Endothelial cell of umbilical vein (primary cell): ENCODE measurements around the gene SMARCD1. TPM values are rescaled to one million over a fixed set of nuclear protein-coding genes. Genes with fewer than 3 reads are reported as not detected.

Experiments used
- BruUV-seq: library from RNA; stranded (reverse); fragments of 400-500 nt; replicated peaks from 2 replicates; lab custom pipeline; 2021; lab: Mats Ljungman, UMichigan
- CTCF ChIA-PET: fragments of 300-600, 350-600 bp; sonication (Branson Sonifier 250); formaldehyde crosslinking; loops from one replicate; lab custom pipeline; 2021; ENCODE audit warnings: antibody characterized with exemption, inconsistent platforms; lab: Charles Lee
- POLR2A ChIA-PET: fragments of 300-600, 350-600 bp; sonication (Branson Sonifier 250); formaldehyde crosslinking; loops from one replicate; lab custom pipeline; 2021; ENCODE audit warnings: antibody characterized with exemption, inconsistent platforms; lab: Charles Lee
- DNase-seq: peaks from one replicate; pipeline ENCODE4 v3.0.0-alpha.2; 2011; ENCODE audit warnings: low read depth, low spot score
- FAIRE-seq: peaks from 2 replicates; lab custom pipeline; 2011; peaks lifted over from hg19 to GRCh38; lab: Jason Lieb, UNC
- H2AFZ ChIP-seq: 2 replicates; pipeline ENCODE4 v1.6.0; 2012; ENCODE audit warnings: low read depth, low read length, control low read depth, inconsistent platforms
- H3K27ac ChIP-seq: 2 replicates; pipeline ENCODE4 v1.5.1; 2011; ENCODE audit warnings: low read depth, mild to moderate bottlenecking, control low read depth, low read length, moderate library complexity; ENCODE audit not compliant: insufficient read depth
- H3K27me3 ChIP-seq, 2 experiments: 2 replicates each; pipeline versions ENCODE4 v1.6.0 to v1.6.1; 2011; ENCODE audit warnings: low read length in 2 of 2, mixed read lengths in 1 of 2; ENCODE audit not compliant: control insufficient read depth in 2 of 2, insufficient read depth in 2 of 2
- H3K36me3 ChIP-seq, 2 experiments: 2 replicates in 1 of 2; 3 replicates in 1 of 2; pipeline ENCODE4 v1.5.1; 2011; ENCODE audit warnings: low read length in 2 of 2, mild to moderate bottlenecking in 1 of 2, moderate library complexity in 1 of 2; ENCODE audit not compliant: control insufficient read depth in 2 of 2, insufficient read depth in 2 of 2; ENCODE audit errors: extremely low read depth in 1 of 2
- H3K4me1 ChIP-seq: 3 replicates; pipeline ENCODE4 v1.5.1; 2011; ENCODE audit warnings: mild to moderate bottlenecking, low read length; ENCODE audit not compliant: control insufficient read depth, insufficient read depth; ENCODE audit errors: extremely low read depth
- H3K4me2 ChIP-seq: 2 replicates; pipeline ENCODE4 v1.6.1; 2011; ENCODE audit warnings: low read length, control low read depth, mixed read lengths; ENCODE audit not compliant: insufficient read depth
- H3K4me3 ChIP-seq, 3 experiments: fragments of 200-600 bp in 1 of 3; sonication (generic), shearing (Covaris generic) in 1 of 3; replicated peaks in 1 of 3; 2 replicates each; pipeline ENCODE4 v1.5.1; 2011 to 2016; ENCODE audit warnings: control low read depth in 3 of 3, low read length in 3 of 3, mild to moderate bottlenecking in 2 of 3, inconsistent platforms in 1 of 3, low read depth in 1 of 3, moderate library complexity in 1 of 3; ENCODE audit not compliant: insufficient read depth in 1 of 3
- H3K79me2 ChIP-seq: 2 replicates; pipeline ENCODE4 v1.6.0; 2012; ENCODE audit warnings: low read length, inconsistent platforms; ENCODE audit not compliant: control insufficient read depth, insufficient read depth
- H3K9ac ChIP-seq: replicated peaks from 2 replicates; pipeline ENCODE3; 2011; ENCODE audit warnings: low read length, control low read depth; ENCODE audit not compliant: insufficient read depth; ENCODE audit errors: extremely low read depth
- H3K9me1 ChIP-seq: replicated peaks from 3 replicates; pipeline ENCODE4 v1.6.0; 2011; ENCODE audit warnings: mild to moderate bottlenecking, low read length; ENCODE audit not compliant: control insufficient read depth, insufficient read depth; ENCODE audit errors: extremely low read depth
- H3K9me3 ChIP-seq: replicated peaks from 2 replicates; pipeline ENCODE4 v1.5.1; 2012; ENCODE audit warnings: low read length, inconsistent platforms; ENCODE audit not compliant: control insufficient read depth, insufficient read depth
- H4K20me1 ChIP-seq: replicated peaks from 2 replicates; pipeline ENCODE3; 2011; ENCODE audit warnings: mild to moderate bottlenecking, low read length; ENCODE audit not compliant: control insufficient read depth, insufficient read depth; ENCODE audit errors: extremely low read depth
- EZH2 ChIP-seq: IDR thresholded peaks from 2 replicates; pipeline ENCODE4 v1.6.1; 2012; ENCODE audit warnings: borderline replicate concordance, low read depth, mild to moderate bottlenecking, moderate library complexity, low read length, inconsistent platforms; ENCODE audit not compliant: severe bottlenecking
- FOS ChIP-seq: IDR thresholded peaks from 2 replicates; pipeline ENCODE4 v1.6.1; 2011; ENCODE audit warnings: mild to moderate bottlenecking, low read length, moderate library complexity, borderline replicate concordance; ENCODE audit not compliant: insufficient read depth
- GATA2 ChIP-seq: IDR thresholded peaks from 2 replicates; pipeline ENCODE4 v1.7.0; 2011; ENCODE audit warnings: low read depth, mild to moderate bottlenecking, moderate library complexity, mixed read lengths, low read length; ENCODE audit not compliant: insufficient read length, insufficient read depth
- JUN ChIP-seq: IDR thresholded peaks from 2 replicates; pipeline ENCODE4 v1.6.1; 2011; ENCODE audit warnings: borderline replicate concordance, low read depth; ENCODE audit not compliant: insufficient read length, insufficient read depth
- MYC ChIP-seq: IDR thresholded peaks from one replicate; pipeline ENCODE4 v1.6.1; 2011; ENCODE audit warnings: mild to moderate bottlenecking, low read depth, low read length
- POLR2A ChIP-seq: IDR thresholded peaks from 2 replicates; pipeline ENCODE4 v1.6.1; 2012; ENCODE audit warnings: low read depth, mild to moderate bottlenecking, control low read depth, low read length
- POLR2AphosphoS5 ChIP-seq: IDR thresholded peaks from 2 replicates; pipeline ENCODE4 v1.6.1; 2012; ENCODE audit warnings: low read depth, mild to moderate bottlenecking, control low read depth, low read length, moderate library complexity; ENCODE audit not compliant: insufficient read depth
- dilution Hi-C: fragments of 300-500 bp; cut with MboI; formaldehyde crosslinking; loops from one replicate; pipeline ENCODE4 v1.15.0; 2019; ENCODE audit warnings: low sequenced_read_pairs; ENCODE audit not compliant: extremely low pct_ligation_motif_present
- intact Hi-C: fragments of 100-400 bp; cut with micrococcal nuclease; formaldehyde crosslinking; loops from one replicate; pipeline ENCODE4 v1.10.0; 2022
- polyA plus RNA-seq, 4 experiments: library from polyadenylated mRNA; depleted of rRNA in 3 of 4; stranded (reverse) in 3 of 4; unstranded in 1 of 4; fragments of >200 nt; gene quantifications; 2 replicates each; pipeline versions ENCODE4 v1.2.1 to v1.2.3, GENCODE V29; 2011 to 2012; ENCODE audit warnings: missing spikeins in 1 of 4
- total RNA-seq: library from RNA; stranded (reverse); gene quantifications from 2 replicates; pipeline ENCODE4 v1.2.3, GENCODE V29; 2021
- TF ChIP-seq, protein P1 (sequence below): IDR thresholded peaks from 2 replicates; pipeline ENCODE4 v1.6.1; 2011; ENCODE audit not compliant: insufficient read depth, insufficient read length
- TF ChIP-seq, protein P2 (sequence below), 2 donors: IDR thresholded peaks; 1 replicate in 1 of 2; 2 replicates in 1 of 2; pipeline ENCODE4 v1.5.1; 2011; ENCODE audit warnings: low read length in 2 of 2, mild to moderate bottlenecking in 2 of 2, moderate library complexity in 2 of 2, control low read depth in 1 of 2, inconsistent platforms in 1 of 2, low read depth in 1 of 2; ENCODE audit not compliant: insufficient read depth in 1 of 2; ENCODE audit errors: extremely low read depth in 1 of 2

SMARCD1 gene
- total and polyA plus RNA-seq, 2 donors (not counting 3 experiments of a cell fraction or from before 2014, with no cell fraction given) = 86.6 to 94.2 TPM

DNA sequence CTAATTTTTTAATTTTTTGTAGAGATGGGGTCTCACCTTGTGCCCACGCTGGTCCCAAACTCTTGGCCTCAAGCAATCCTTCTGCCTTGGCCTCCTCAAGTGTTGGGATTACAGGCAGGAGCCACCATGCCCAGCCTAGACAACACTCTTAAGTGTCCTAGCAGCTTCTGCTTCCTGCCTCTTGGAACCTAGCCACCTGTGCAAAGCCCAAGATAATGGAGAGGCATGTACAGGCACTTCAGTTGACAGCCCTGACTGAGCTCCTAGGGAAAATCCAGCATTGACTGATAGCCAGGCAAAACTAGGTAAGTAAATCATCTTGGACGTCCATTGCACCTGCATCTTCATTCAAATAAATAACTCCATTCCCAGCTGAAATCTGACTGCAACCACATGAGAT is 42.4 kb downstream of the SMARCD1 start:
- TF ChIP-seq GATA2 (no peak), EZH2 (no peak), JUN (no peak), FOS (no peak), MYC (no peak), POLR2A (no peak), POLR2AphosphoS5 (no peak)
- TF ChIP-seq, protein P1, sequence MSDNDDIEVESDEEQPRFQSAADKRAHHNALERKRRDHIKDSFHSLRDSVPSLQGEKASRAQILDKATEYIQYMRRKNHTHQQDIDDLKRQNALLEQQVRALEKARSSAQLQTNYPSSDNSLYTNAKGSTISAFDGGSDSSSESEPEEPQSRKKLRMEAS = no peak
- TF ChIP-seq, protein P2, sequence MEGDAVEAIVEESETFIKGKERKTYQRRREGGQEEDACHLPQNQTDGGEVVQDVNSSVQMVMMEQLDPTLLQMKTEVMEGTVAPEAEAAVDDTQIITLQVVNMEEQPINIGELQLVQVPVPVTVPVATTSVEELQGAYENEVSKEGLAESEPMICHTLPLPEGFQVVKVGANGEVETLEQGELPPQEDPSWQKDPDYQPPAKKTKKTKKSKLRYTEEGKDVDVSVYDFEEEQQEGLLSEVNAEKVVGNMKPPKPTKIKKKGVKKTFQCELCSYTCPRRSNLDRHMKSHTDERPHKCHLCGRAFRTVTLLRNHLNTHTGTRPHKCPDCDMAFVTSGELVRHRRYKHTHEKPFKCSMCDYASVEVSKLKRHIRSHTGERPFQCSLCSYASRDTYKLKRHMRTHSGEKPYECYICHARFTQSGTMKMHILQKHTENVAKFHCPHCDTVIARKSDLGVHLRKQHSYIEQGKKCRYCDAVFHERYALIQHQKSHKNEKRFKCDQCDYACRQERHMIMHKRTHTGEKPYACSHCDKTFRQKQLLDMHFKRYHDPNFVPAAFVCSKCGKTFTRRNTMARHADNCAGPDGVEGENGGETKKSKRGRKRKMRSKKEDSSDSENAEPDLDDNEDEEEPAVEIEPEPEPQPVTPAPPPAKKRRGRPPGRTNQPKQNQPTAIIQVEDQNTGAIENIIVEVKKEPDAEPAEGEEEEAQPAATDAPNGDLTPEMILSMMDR (IDR thresholded peaks at IDR 0.05; ENCODE audit: extremely low read depth in 1 of 2, insufficient read depth in 1 of 2, low read depth in 1 of 2, low read length in 2 of 2) = no peak
- no peaks in the 10 kb centered on the region for H3K9me1 ChIP-seq
- POLR2A ChIA-PET = no interaction called here
- no peak overlapping the region for H3K9ac ChIP-seq
- H4K20me1 ChIP-seq = no peaks in the 10 kb centered on the region
- H3K36me3 ChIP-seq = peaks cover 5 to 22% of the 10 kb centered on the region in 2 experiments
- no peak overlapping the region for H3K4me2 ChIP-seq
- no TSS peak for BruUV-seq
- H3K79me2 ChIP-seq = no peaks in the 10 kb centered on the region
- FAIRE-seq (no peak), DNase-seq (no peak)
- dilution Hi-C loops = no loop called here
- H3K9me3 ChIP-seq = no peaks in the 10 kb centered on the region
- no peaks in the 10 kb centered on the region for H3K27me3 ChIP-seq
- H3K4me3 ChIP-seq = no peak overlapping the region
- no peak overlapping the region for H3K27ac ChIP-seq
- no peak overlapping the region for H2AFZ ChIP-seq
- peaks cover 5% of the 10 kb centered on the region for H3K4me1 ChIP-seq
- intact Hi-C loops = no loop called here
- CTCF ChIA-PET = interaction anchor here (1.0 to 4.2 kb wide), 2 partner anchors 16 to 48 kb away, joined by 3 to 22 read pairs; partner anchors contain the start of gene COX14
